Tibial artery (tissue), 4 donors: ENCODE results near the gene DENND1C.

Source experiments
- DNase-seq, 2 donors: peaks; one replicate each; pipeline ENCODE4 v3.0.0-alpha.2; 2019
- H3K27ac ChIP-seq, 2 donors: fragments of 200-600 bp; sonication (generic) in 1 of 2; 1 replicate in 1 of 2; 2 replicates in 1 of 2; pipeline ENCODE4 v1.5.1; 2018 to 2019; ENCODE audit warnings: mild to moderate bottlenecking in 1 of 2
- H3K27me3 ChIP-seq, 2 donors: fragments of 200-600 bp; sonication (generic) in 1 of 2; one replicate each; pipeline versions ENCODE4 v1.5.1 to v1.6.0; 2016 to 2019
- H3K36me3 ChIP-seq, 3 donors: fragments of 200-600 bp; sonication (generic) in 2 of 3; one replicate each; pipeline ENCODE4 v1.5.1; 2016 to 2019; ENCODE audit warnings: mild to moderate bottlenecking in 2 of 3
- H3K4me1 ChIP-seq, 4 donors: fragments of 200-600 bp; sonication (generic) in 2 of 4; 1 replicate in 3 of 4; 2 replicates in 1 of 4; pipeline ENCODE4 v1.5.1; 2016 to 2019
- H3K4me3 ChIP-seq, 2 donors: fragments of 200-600 bp; sonication (generic) in 1 of 2; 1 replicate in 1 of 2; 2 replicates in 1 of 2; pipeline ENCODE4 v1.5.1; 2018 to 2019; ENCODE audit warnings: mild to moderate bottlenecking in 2 of 2
- H3K9me3 ChIP-seq, 3 donors: fragments of 200-600 bp; sonication (generic) in 1 of 3; one replicate each; pipeline ENCODE4 v1.5.1; 2016 to 2019
- CTCF ChIP-seq, 2 experiments: fragments of 200-600 bp in 1 of 2; fragments of 450-650 bp in 1 of 2; IDR thresholded peaks; one replicate each; pipeline ENCODE4 v1.5.1; 2017 to 2019; ENCODE audit warnings: antibody characterized with exemption in 2 of 2, mild to moderate bottlenecking in 1 of 2, moderate library complexity in 1 of 2
- intact Hi-C: fragments of 100-400 bp; cut with DNase I; formaldehyde crosslinking; loops from one replicate; pipeline ENCODE4 v1.15.0; 2023; ENCODE audit warnings: low total_unique reads

The DENND1C gene

GRCh38 chr19:6443986-6444385 is 37.6 kb downstream of the DENND1C start:
- peaks cover 0 to 9% (median 0%) of the 10 kb centered on the region in 3 donors for H3K9me3 ChIP-seq
- no peak overlapping the region for H3K27ac ChIP-seq
- no peak overlapping the region for H3K4me3 ChIP-seq
- H3K27me3 ChIP-seq: no peaks in the 10 kb centered on the region
- no peak for TF ChIP-seq CTCF (IDR thresholded peaks at IDR 0.05)
- DNase-seq: no peak
- intact Hi-C loops: no loop called here
- peaks cover 13 to 60% (median 31%) of the 10 kb centered on the region in 3 donors for H3K36me3 ChIP-seq
- H3K4me1 ChIP-seq: no peaks in the 10 kb centered on the region

- no peak for TF ChIP-seq CTCF (IDR thresholded peaks at IDR 0.05)
- Histone ChIP-seq H3K4me1 (no peaks in the 10 kb centered on the region), H3K27me3 (no peaks in the 10 kb centered on the region), H3K9me3 (peaks cover 0 to 9% (median 0%) of the 10 kb centered on the region in 3 donors), H3K4me3 (no peak overlapping the region), H3K36me3 (peaks cover 13 to 51% (median 31%) of the 10 kb centered on the region in 3 donors), H3K27ac (no peak overlapping the region)
- intact Hi-C loops: no loop called here
- DNase-seq: no peak
Observed at GRCh38 chr19:6442087-6442688, 39.4 kb downstream of the DENND1C start.

DNA sequence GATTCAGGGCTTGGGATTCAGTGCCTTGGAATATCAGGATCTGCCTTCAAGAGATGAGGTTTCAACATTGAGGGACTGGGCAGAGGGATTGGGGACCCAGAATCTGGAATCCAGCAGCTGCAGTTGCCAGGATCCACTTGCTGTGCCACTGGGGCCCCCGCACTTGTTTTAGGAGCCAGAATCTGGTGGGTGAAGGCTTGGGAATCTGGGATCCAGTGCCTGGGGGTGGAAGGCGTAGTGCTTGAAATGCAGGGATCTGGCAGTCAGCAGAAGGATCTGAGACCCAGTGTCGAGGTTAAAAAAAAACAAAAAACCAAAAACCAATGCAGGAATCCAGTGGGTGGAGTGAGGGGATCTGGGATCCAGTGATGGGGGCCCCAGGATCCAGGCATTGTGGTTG is 40.7 kb downstream of the DENND1C start:
- H3K9me3 ChIP-seq: peaks cover 0 to 6% (median 0%) of the 10 kb centered on the region in 3 donors
- H3K4me3 ChIP-seq: no peak overlapping the region
- intact Hi-C loops: loop anchor here (2.0 kb wide), 1 partner anchor 30 kb away; no protein-coding TSS in a partner anchor
- no peaks in the 10 kb centered on the region for H3K27me3 ChIP-seq
- DNase-seq: no peak
- no peak overlapping the region for H3K27ac ChIP-seq
- no peak for TF ChIP-seq CTCF (IDR thresholded peaks at IDR 0.05)
- H3K4me1 ChIP-seq: no peaks in the 10 kb centered on the region
- peaks cover 4 to 38% (median 20%) of the 10 kb centered on the region in 3 donors for H3K36me3 ChIP-seq

- no peak for TF ChIP-seq CTCF (IDR thresholded peaks at IDR 0.05)
- Histone ChIP-seq H3K27ac (no peak overlapping the region), H3K36me3 (peaks cover 0 to 26% (median 8%) of the 10 kb centered on the region in 3 donors), H3K27me3 (no peaks in the 10 kb centered on the region), H3K4me1 (no peaks in the 10 kb centered on the region), H3K9me3 (no peaks in the 10 kb centered on the region), H3K4me3 (no peak overlapping the region)
- no peak for DNase-seq
- intact Hi-C loops: loop anchor here (2.0 kb wide), 1 partner anchor 29 kb away; no protein-coding TSS in a partner anchor
Observed at GRCh38 chr19:6439743-6440142, 41.8 kb downstream of the DENND1C start.

- no peaks in the 10 kb centered on the region for H3K27me3 ChIP-seq
- no peaks in the 10 kb centered on the region for H3K36me3 ChIP-seq
- no peaks in the 10 kb centered on the region for H3K4me1 ChIP-seq
- no peak for DNase-seq
- H3K27ac ChIP-seq: no peak within 1 kb of the TSS
- no peaks in the 10 kb centered on the region for H3K9me3 ChIP-seq
- intact Hi-C loops: no loop called here
- no peak within 1 kb of the TSS for H3K4me3 ChIP-seq
- TF ChIP-seq CTCF (IDR thresholded peaks at IDR 0.05): no peak
Observed at GRCh38 chr19:6433663-6434062, 47.9 kb downstream of the DENND1C start, which contains the start of gene SLC25A41. Gene SLC25A41, minus strand, starts transcription at chr19:6433763. Its CDS starts 70 bp downstream, at chr19:6433693.
